ENCODE measurements around the gene WDR91.
"Not testable (repeated sequence)": the region's sequence is repeated elsewhere in the genome, so short reads cannot be mapped to it uniquely, and the experiment has no call there.

WDR91 gene

DNA sequence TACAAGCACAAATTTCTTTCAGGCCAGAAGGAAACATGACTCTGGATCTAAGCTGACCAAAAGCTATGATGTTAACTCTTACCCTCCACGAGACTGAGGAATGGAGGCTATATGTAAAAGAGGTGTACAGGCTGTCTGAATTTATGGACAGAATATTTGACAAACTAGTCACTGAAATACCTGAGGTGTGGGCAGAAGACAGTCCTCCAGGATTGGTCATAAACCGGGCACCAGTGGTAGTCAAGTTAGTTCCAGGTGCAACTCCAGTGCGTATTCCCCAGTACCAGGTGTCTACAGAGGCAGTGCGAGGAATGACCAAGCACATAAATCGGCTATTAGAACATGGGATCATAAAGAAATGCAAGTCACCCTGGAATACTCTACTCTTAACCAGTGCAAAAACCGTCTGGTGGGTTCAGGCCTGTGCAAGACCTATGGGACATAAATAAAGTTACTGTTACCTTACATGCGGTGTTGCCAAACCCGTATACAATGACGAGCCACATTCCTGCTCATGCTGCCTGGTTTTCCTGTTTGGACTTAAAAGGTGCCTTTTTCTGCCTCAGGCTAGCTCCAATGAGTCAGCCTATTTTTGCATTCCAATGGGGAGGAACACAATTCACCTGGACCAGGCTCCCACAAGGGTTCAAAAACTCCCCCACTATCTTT lies 34.2 kb downstream of the WDR91 start:
- Histone ChIP-seq H3K4me2 (ENCODE audit: low read depth, low read length, poor library complexity, severe bottlenecking) (no peak overlapping the region), H3K79me2 (ENCODE audit: insufficient read depth, low read length) (no peaks in the 10 kb centered on the region), H3K9me3 (ENCODE audit: insufficient read depth, low read length) (peaks cover 16% of the 10 kb centered on the region; the same call in 1 of the 2 replicates), H4K20me1 (ENCODE audit: low read depth, low read length) (no peaks in the 10 kb centered on the region), H3K27ac (ENCODE audit: low read depth, low read length) (no peak overlapping the region), H3K4me3 (ENCODE audit: insufficient read depth, low read length, poor library complexity, severe bottlenecking) (no peak overlapping the region), H3K27me3 (ENCODE audit: low read length) (no peaks in the 10 kb centered on the region), H2AFZ (ENCODE audit: low read depth, low read length, severe bottlenecking) (no peak overlapping the region), H3K9me2 (replicated peaks; ENCODE audit: insufficient read depth, low read length) (no peaks in the 10 kb centered on the region), H3K9ac (ENCODE audit: low read length) (no peak overlapping the region), H3K36me3 (ENCODE audit: low read length) (peaks cover 5% of the 10 kb centered on the region; the same call in 1 of the 2 replicates), H3F3A (ENCODE audit: insufficient read depth) (no peaks in the 10 kb centered on the region)
- TF ChIP-seq, protein P1, sequence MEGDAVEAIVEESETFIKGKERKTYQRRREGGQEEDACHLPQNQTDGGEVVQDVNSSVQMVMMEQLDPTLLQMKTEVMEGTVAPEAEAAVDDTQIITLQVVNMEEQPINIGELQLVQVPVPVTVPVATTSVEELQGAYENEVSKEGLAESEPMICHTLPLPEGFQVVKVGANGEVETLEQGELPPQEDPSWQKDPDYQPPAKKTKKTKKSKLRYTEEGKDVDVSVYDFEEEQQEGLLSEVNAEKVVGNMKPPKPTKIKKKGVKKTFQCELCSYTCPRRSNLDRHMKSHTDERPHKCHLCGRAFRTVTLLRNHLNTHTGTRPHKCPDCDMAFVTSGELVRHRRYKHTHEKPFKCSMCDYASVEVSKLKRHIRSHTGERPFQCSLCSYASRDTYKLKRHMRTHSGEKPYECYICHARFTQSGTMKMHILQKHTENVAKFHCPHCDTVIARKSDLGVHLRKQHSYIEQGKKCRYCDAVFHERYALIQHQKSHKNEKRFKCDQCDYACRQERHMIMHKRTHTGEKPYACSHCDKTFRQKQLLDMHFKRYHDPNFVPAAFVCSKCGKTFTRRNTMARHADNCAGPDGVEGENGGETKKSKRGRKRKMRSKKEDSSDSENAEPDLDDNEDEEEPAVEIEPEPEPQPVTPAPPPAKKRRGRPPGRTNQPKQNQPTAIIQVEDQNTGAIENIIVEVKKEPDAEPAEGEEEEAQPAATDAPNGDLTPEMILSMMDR (IDR thresholded peaks at IDR 0.05; ENCODE audit: insufficient read depth, low read length, poor library complexity, severe bottlenecking) = no peak
- no peak for TF ChIP-seq EZH2phosphoT487 (conservative IDR thresholded peaks at IDR 0.05; ENCODE audit: low read length)

DNA sequence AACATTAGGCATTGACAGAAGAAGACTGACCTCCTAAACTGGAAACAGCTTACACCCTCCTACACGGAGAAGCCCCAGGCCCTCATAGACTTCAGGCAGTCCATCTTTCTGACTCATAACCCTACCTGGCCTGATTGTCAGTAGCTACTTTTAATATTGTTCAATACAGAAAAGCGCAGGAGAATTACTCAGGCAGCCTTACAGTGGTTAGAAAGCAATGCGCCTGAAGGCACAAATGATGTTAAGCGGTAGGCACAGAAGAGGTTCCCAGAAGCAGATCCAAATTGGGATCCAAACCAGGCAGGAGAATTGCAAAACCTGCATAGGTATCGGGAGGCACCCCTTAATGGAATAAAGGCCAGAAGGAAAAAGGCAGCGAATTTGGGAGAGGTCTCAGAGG lies 35.4 kb downstream of the WDR91 start:
- Histone ChIP-seq H3K4me2 (ENCODE audit: low read depth, low read length, poor library complexity, severe bottlenecking) (no peak overlapping the region), H3K9me2 (replicated peaks; ENCODE audit: insufficient read depth, low read length) (no peaks in the 10 kb centered on the region), H3K9ac (ENCODE audit: low read length) (no peak overlapping the region), H3F3A (ENCODE audit: insufficient read depth) (peaks cover 2% of the 10 kb centered on the region; the same call in 1 of the 2 replicates), H3K27ac (ENCODE audit: low read depth, low read length) (no peak overlapping the region), H3K79me2 (ENCODE audit: insufficient read depth, low read length) (no peaks in the 10 kb centered on the region), H3K36me3 (ENCODE audit: low read length) (no peaks in the 10 kb centered on the region), H2AFZ (ENCODE audit: low read depth, low read length, severe bottlenecking) (no peak overlapping the region), H4K20me1 (ENCODE audit: low read depth, low read length) (no peaks in the 10 kb centered on the region), H3K4me3 (ENCODE audit: insufficient read depth, low read length, poor library complexity, severe bottlenecking) (no peak overlapping the region), H3K9me3 (ENCODE audit: insufficient read depth, low read length) (peaks cover 4% of the 10 kb centered on the region; the same call in 1 of the 2 replicates), H3K27me3 (ENCODE audit: low read length) (no peaks in the 10 kb centered on the region)
- no peak for TF ChIP-seq EZH2phosphoT487 (conservative IDR thresholded peaks at IDR 0.05; ENCODE audit: low read length)
- TF ChIP-seq, protein P1 (IDR thresholded peaks at IDR 0.05; ENCODE audit: insufficient read depth, low read length, poor library complexity, severe bottlenecking) = no peak

DNA sequence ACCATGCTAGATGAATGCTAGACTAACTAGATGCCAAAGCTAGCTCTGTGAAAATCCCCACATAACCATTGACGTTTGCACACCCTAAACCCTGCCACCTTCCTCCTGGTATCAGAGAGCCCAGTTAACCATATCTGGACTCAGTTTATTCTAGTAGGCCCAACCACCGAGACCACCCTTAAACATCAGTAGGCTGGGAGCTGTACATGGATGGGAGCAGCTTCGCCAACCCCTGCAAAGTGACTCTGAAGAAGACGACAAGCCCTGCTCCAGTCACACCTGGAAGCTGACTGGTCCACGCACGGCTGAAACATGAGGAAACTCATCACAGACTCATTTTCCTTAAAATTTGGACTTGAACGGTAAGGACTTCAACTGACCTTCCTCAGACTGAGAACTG lies 36.4 kb downstream of the WDR91 start:
- no peak overlapping the region for H3K4me2 ChIP-seq (ENCODE audit: low read depth, low read length, poor library complexity, severe bottlenecking)
- TF ChIP-seq, protein P1 (IDR thresholded peaks at IDR 0.05; ENCODE audit: insufficient read depth, low read length, poor library complexity, severe bottlenecking) = no peak
- TF ChIP-seq EZH2phosphoT487 (conservative IDR thresholded peaks at IDR 0.05; ENCODE audit: low read length) = no peak
- peaks cover 5% of the 10 kb centered on the region; the same call in 1 of the 2 replicates for H3K79me2 ChIP-seq (ENCODE audit: insufficient read depth, low read length)

DNA sequence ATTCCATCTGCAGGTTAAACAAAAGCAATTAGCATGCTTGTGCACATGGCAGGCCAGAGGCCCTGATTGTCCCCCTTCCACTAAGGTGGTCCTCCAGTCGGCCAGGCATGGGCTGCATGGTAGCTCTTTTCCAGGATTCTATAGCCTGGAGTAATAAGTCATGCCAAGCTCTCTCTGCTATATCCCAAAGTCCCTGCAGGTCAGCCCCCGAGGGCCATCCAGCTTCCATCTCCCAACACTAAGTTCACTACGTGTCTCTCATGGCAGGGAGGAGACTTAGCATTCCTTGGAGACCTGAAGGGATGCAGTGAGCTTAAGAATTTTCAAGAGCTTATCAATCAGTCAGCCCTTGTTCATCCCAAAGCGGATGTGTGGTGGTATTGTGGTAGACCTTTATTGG lies 37.4 kb downstream of the WDR91 start:
- not testable (repeated sequence) for H3K9ac ChIP-seq (ENCODE audit: low read length); H2AFZ ChIP-seq (ENCODE audit: low read depth, low read length, severe bottlenecking)

More for the DNA sequence above, 36.4 kb downstream of the WDR91 start:
- no peaks in the 10 kb centered on the region for H4K20me1 ChIP-seq (ENCODE audit: low read depth, low read length)
- no peaks in the 10 kb centered on the region for H3K36me3 ChIP-seq (ENCODE audit: low read length)
- H3K27ac ChIP-seq (ENCODE audit: low read depth, low read length) = no peak overlapping the region
- no peaks in the 10 kb centered on the region for H3K27me3 ChIP-seq (ENCODE audit: low read length)
- H2AFZ ChIP-seq (ENCODE audit: low read depth, low read length, severe bottlenecking) = no peak overlapping the region
- peaks cover 4% of the 10 kb centered on the region; the same call in 1 of the 2 replicates for H3F3A ChIP-seq (ENCODE audit: insufficient read depth)
- H3K9me3 ChIP-seq (ENCODE audit: insufficient read depth, low read length) = no peaks in the 10 kb centered on the region; the same call in 1 of the 2 replicates
- no peak overlapping the region for H3K9ac ChIP-seq (ENCODE audit: low read length)
- no peaks in the 10 kb centered on the region for H3K9me2 ChIP-seq (replicated peaks; ENCODE audit: insufficient read depth, low read length)
- no peak overlapping the region for H3K4me3 ChIP-seq (ENCODE audit: insufficient read depth, low read length, poor library complexity, severe bottlenecking)

DNA sequence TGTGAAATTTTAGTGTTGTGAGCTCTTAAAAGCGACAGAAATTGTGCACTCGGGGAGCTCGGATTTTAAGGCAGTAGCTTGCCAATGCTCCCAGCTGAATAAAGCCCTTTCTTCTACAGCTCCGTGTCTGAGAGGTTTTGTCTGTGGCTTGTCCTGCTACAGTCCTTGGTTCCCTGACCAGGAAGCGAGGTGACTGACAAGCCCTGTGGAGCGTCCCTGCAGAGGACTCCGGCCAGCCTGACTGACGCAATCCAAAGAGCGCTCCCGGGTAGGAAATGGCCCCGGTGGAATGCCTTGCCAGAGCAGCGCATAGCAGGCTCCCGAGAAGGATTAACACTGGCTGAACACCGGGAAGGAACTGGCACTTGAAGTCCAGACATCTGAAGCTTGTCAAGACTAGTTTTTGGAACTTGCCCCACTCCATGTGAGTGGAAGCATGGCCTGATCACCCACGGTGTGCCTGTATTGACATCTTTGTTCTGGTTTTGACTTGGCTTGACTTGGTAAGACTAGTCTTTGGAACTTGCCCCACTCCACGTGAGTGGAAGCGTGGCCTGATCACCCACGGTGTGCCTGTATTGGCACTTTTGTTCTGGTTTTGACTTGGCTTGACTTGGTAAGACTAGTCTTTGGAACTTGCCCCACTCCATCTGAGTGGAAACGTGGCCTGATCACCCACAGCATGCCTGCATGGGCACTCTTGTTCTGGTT lies 39.6 kb downstream of the WDR91 start:
- H3K4me3 ChIP-seq (ENCODE audit: insufficient read depth, low read length, poor library complexity, severe bottlenecking); H3K27me3 ChIP-seq (ENCODE audit: low read length); H3F3A ChIP-seq (ENCODE audit: insufficient read depth); H3K9me2 ChIP-seq (replicated peaks; ENCODE audit: insufficient read depth, low read length); H3K36me3 ChIP-seq (ENCODE audit: low read length); H3K9me3 ChIP-seq (ENCODE audit: insufficient read depth, low read length); H4K20me1 ChIP-seq (ENCODE audit: low read depth, low read length): not testable (repeated sequence)
- Histone ChIP-seq H3K27ac (ENCODE audit: low read depth, low read length) (peak overlapping the region; percentile 88; the same call in 1 of the 2 replicates), H3K9ac (ENCODE audit: low read length) (peak overlapping the region; percentile 98; the same call in 1 of the 2 replicates), H3K4me2 (ENCODE audit: low read depth, low read length, poor library complexity, severe bottlenecking) (peak overlapping the region; percentile 92), H3K79me2 (ENCODE audit: insufficient read depth, low read length) (peaks cover 22% of the 10 kb centered on the region), H2AFZ (ENCODE audit: low read depth, low read length, severe bottlenecking) (peak overlapping the region; percentile 43)

More for the DNA sequence above, 37.4 kb downstream of the WDR91 start:
- H3K36me3 ChIP-seq (ENCODE audit: low read length); H3K4me2 ChIP-seq (ENCODE audit: low read depth, low read length, poor library complexity, severe bottlenecking); H3K27me3 ChIP-seq (ENCODE audit: low read length); H3K27ac ChIP-seq (ENCODE audit: low read depth, low read length); H3K9me2 ChIP-seq (replicated peaks; ENCODE audit: insufficient read depth, low read length); H4K20me1 ChIP-seq (ENCODE audit: low read depth, low read length); H3F3A ChIP-seq (ENCODE audit: insufficient read depth); H3K9me3 ChIP-seq (ENCODE audit: insufficient read depth, low read length); H3K4me3 ChIP-seq (ENCODE audit: insufficient read depth, low read length, poor library complexity, severe bottlenecking): not testable (repeated sequence)
- H3K79me2 ChIP-seq (ENCODE audit: insufficient read depth, low read length) = peaks cover 15% of the 10 kb centered on the region

Data from SU-DHL-6 (cell line).